Liver (tissue), 9 donors: ENCODE results near the gene ATAD1. TPM values are rescaled to one million over a fixed set of nuclear protein-coding genes. Genes with fewer than 3 reads are reported as not detected.

Experiments used
- DNase-seq: peaks from one replicate; pipeline ENCODE4 v3.0.0-alpha.2; 2017; ENCODE audit warnings: low spot score
- H3K27ac ChIP-seq, 2 donors: one replicate each; pipeline ENCODE4 v1.7.0; 2013; ENCODE audit warnings: inconsistent platforms in 2 of 2, low read length in 2 of 2, control low read depth in 1 of 2, low read depth in 1 of 2, mild to moderate bottlenecking in 1 of 2
- H3K27me3 ChIP-seq, 4 donors: one replicate each; pipeline versions ENCODE4 v1.6.1 to v1.7.0; 2013; ENCODE audit warnings: low read length in 3 of 4, inconsistent platforms in 1 of 4, mild to moderate bottlenecking in 1 of 4, moderate library complexity in 1 of 4; ENCODE audit not compliant: control insufficient read depth in 4 of 4, insufficient read depth in 4 of 4
- H3K36me3 ChIP-seq, 4 donors: one replicate each; pipeline versions ENCODE4 v1.6.1 to v1.7.0; 2013; ENCODE audit warnings: low read length in 3 of 4, mild to moderate bottlenecking in 3 of 4, low read depth in 1 of 4, moderate library complexity in 1 of 4; ENCODE audit not compliant: control insufficient read depth in 4 of 4, insufficient read depth in 3 of 4
- H3K4me1 ChIP-seq, 4 donors: one replicate each; pipeline versions ENCODE4 v1.6.1 to v1.7.0; 2013; ENCODE audit warnings: low read length in 3 of 4, mild to moderate bottlenecking in 3 of 4, moderate library complexity in 1 of 4; ENCODE audit not compliant: control insufficient read depth in 4 of 4, insufficient read depth in 4 of 4
- H3K4me3 ChIP-seq, 3 donors: one replicate each; pipeline versions ENCODE4 v1.6.1 to v1.7.0; 2013; ENCODE audit warnings: low read length in 3 of 3, control low read depth in 1 of 3, low read depth in 1 of 3, mild to moderate bottlenecking in 1 of 3
- H3K9ac ChIP-seq, 2 donors: one replicate each; pipeline ENCODE4 v1.7.0; 2013; ENCODE audit warnings: low read length in 2 of 2, mild to moderate bottlenecking in 2 of 2, moderate library complexity in 2 of 2, control low read depth in 1 of 2, low read depth in 1 of 2
- H3K9me3 ChIP-seq, 4 donors: one replicate each; pipeline versions ENCODE4 v1.6.1 to v1.7.0; 2013; ENCODE audit warnings: low read length in 3 of 4; ENCODE audit not compliant: control insufficient read depth in 4 of 4
- ATF3 ChIP-seq: IDR thresholded peaks from 2 replicates; pipeline ENCODE4 v1.6.1; 2016; ENCODE audit warnings: antibody characterized with exemption
- CTCF ChIP-seq: fragments of 150-350 bp; IDR thresholded peaks from 2 replicates; pipeline ENCODE4 v1.5.1; 2017; ENCODE audit warnings: improper control_type of control experiment, low read depth, low read length; ENCODE audit not compliant: missing input control
- EGR1 ChIP-seq, 2 donors: IDR thresholded peaks; 2 replicates each; pipeline ENCODE4 v1.6.1; 2016 to 2018; ENCODE audit warnings: antibody characterized with exemption in 2 of 2, low read depth in 2 of 2
- FOXA1 ChIP-seq: IDR thresholded peaks from 2 replicates; pipeline ENCODE4 v1.6.1; 2016; ENCODE audit warnings: antibody characterized with exemption
- FOXA2 ChIP-seq: IDR thresholded peaks from 2 replicates; pipeline ENCODE4 v1.6.1; 2016; ENCODE audit warnings: antibody characterized with exemption
- GABPA ChIP-seq, 2 donors: IDR thresholded peaks in 1 of 2; conservative IDR thresholded peaks in 1 of 2; 2 replicates each; pipeline ENCODE4 v1.6.1; 2016; ENCODE audit warnings: antibody characterized with exemption in 2 of 2, mild to moderate bottlenecking in 1 of 2, moderate library complexity in 1 of 2
- HNF4A ChIP-seq, 2 donors: conservative IDR thresholded peaks; 2 replicates each; pipeline ENCODE4 v1.6.1; 2016; ENCODE audit warnings: antibody characterized with exemption in 2 of 2, mild to moderate bottlenecking in 2 of 2
- HNF4G ChIP-seq: IDR thresholded peaks from 2 replicates; pipeline ENCODE4 v1.6.1; 2016; ENCODE audit warnings: antibody characterized with exemption
- JUND ChIP-seq, 2 donors: IDR thresholded peaks; 2 replicates each; pipeline ENCODE4 v1.6.1; 2016; ENCODE audit warnings: antibody characterized with exemption in 2 of 2
- MAX ChIP-seq: IDR thresholded peaks from 2 replicates; pipeline ENCODE4 v1.6.1; 2016; ENCODE audit warnings: antibody characterized with exemption
- NR2F2 ChIP-seq: IDR thresholded peaks from 2 replicates; pipeline ENCODE4 v1.6.1; 2016; ENCODE audit warnings: antibody characterized with exemption
- RAD21 ChIP-seq, 2 donors: IDR thresholded peaks; 2 replicates each; pipeline ENCODE4 v1.6.1; 2016; ENCODE audit warnings: antibody characterized with exemption in 2 of 2, mild to moderate bottlenecking in 2 of 2
- REST ChIP-seq: IDR thresholded peaks from 2 replicates; pipeline ENCODE4 v1.6.1; 2016; ENCODE audit warnings: antibody characterized with exemption, mild to moderate bottlenecking
- RXRA ChIP-seq, 2 donors: IDR thresholded peaks; 2 replicates each; pipeline ENCODE4 v1.6.1; 2017 to 2018; ENCODE audit warnings: antibody characterized with exemption in 2 of 2, mild to moderate bottlenecking in 1 of 2
- SP1 ChIP-seq: IDR thresholded peaks from 2 replicates; pipeline ENCODE4 v1.6.1; 2018; ENCODE audit warnings: antibody characterized with exemption, mild to moderate bottlenecking
- TAF1 ChIP-seq: conservative IDR thresholded peaks from 2 replicates; pipeline ENCODE4 v1.6.1; 2016; ENCODE audit warnings: antibody characterized with exemption, mild to moderate bottlenecking
- YY1 ChIP-seq: IDR thresholded peaks from 2 replicates; pipeline ENCODE4 v1.6.1; 2016; ENCODE audit warnings: antibody characterized with exemption, mild to moderate bottlenecking
- ZBTB33 ChIP-seq: IDR thresholded peaks from 2 replicates; pipeline ENCODE4 v1.6.1; 2016; ENCODE audit warnings: antibody characterized with exemption
- WGBS: extraction: QIAGEN DNeasy Blood & Tissue Kit; methylation state at CpG from one replicate; pipeline ENCODE4 v1.1.7; 2013; 5-methylcytosine and 5-hydroxymethylcytosine counted together
- polyA plus RNA-seq, 2 donors: library from polyadenylated mRNA; stranded (reverse) in 1 of 2; unstranded in 1 of 2; fragments of 200-250 nt in 1 of 2; fragments of >200 nt in 1 of 2; fragmentation: Nextera tagmentation in 1 of 2; extraction: Ambion mirVana in 1 of 2; gene quantifications; one replicate each; pipeline versions ENCODE4 v1.2.1 to v1.2.3, GENCODE V29; 2013 to 2015
- total RNA-seq, 2 donors: library from RNA; depleted of rRNA; stranded (reverse); fragments of >200 nt; gene quantifications; one replicate each; pipeline ENCODE4 v1.2.3, GENCODE V29; 2014
- donor health status: healthy.
- donor health status: healthy.
- donor health status: healthy.
- donor health status: healthy.
- donor health status: healthy.

The ATAD1 gene
- total RNA-seq, result 10 to 100 TPM; 12.6 to 33.4 TPM
- 10 to 100 TPM; 12.8 to 13.3 TPM for polyA plus RNA-seq

GRCh38 chr10:87817609-87818504 lies at the start of gene ATAD1:
Gene ATAD1, minus strand, starts transcription at chr10:87818226. Its CDS starts 3,627 bp downstream, at chr10:87814599.
- Histone ChIP-seq H3K9me3 (no peaks in the 10 kb centered on the region), H3K9ac (peak within 1 kb of the TSS; percentile 73 to 81), H3K4me1 (peaks cover 0 to 24% (median 12%) of the 10 kb centered on the region in 4 donors), H3K4me3 (peak within 1 kb of the TSS; percentile 73 to 86 (median 81)), H3K36me3 (no peaks in the 10 kb centered on the region), H3K27ac (peak within 1 kb of the TSS; percentile 68 to 84), H3K27me3 (no peaks in the 10 kb centered on the region)
- peak; percentile 81 for DNase-seq
- TF ChIP-seq TAF1 (no peak), YY1 (peak; percentile 41), EGR1 (IDR thresholded peaks at IDR 0.05; ENCODE audit: low read depth in 2 of 2) (peak in 1 of 2 donors; percentile 49), GABPA (IDR thresholded peaks at IDR 0.05 in 1 of 2, conservative IDR thresholded peaks at IDR 0.05 in 1 of 2) (peak; percentile 73 to 93), ZBTB33 (no peak), NR2F2 (peak; percentile 35), HNF4A (conservative IDR thresholded peaks at IDR 0.05) (peak; percentile 7 to 42), FOXA2 (no peak), CTCF (no peak), HNF4G (no peak), SP1 (no peak), RXRA (IDR thresholded peaks at IDR 0.05) (peak; percentile 58 to 74), REST (peak; percentile 56)
- under 1% methylated on average over 60 of the region's 60 CpGs for WGBS

- H3K9me3 ChIP-seq, result no peaks in the 10 kb centered on the region
- no peaks in the 10 kb centered on the region for H3K36me3 ChIP-seq
- no peak for DNase-seq
- H3K4me1 ChIP-seq, result peaks cover 8 to 28% (median 15%) of the 10 kb centered on the region in 4 donors
- peak overlapping the region; percentile 90 to 98 for H3K9ac ChIP-seq
- H3K4me3 ChIP-seq, result peak overlapping the region; percentile 39 to 70 (median 43)
- no peaks in the 10 kb centered on the region for H3K27me3 ChIP-seq
- H3K27ac ChIP-seq, result peak overlapping the region in 1 of 2 donors; percentile 9
- TF ChIP-seq ATF3 (no peak), ZBTB33 (no peak), FOXA2 (no peak), MAX (no peak), GABPA (IDR thresholded peaks at IDR 0.05 in 1 of 2, conservative IDR thresholded peaks at IDR 0.05 in 1 of 2) (no peak), SP1 (no peak), HNF4G (no peak), FOXA1 (no peak), TAF1 (no peak), JUND (IDR thresholded peaks at IDR 0.05) (no peak), RAD21 (IDR thresholded peaks at IDR 0.05) (no peak), RXRA (IDR thresholded peaks at IDR 0.05) (no peak), YY1 (no peak), CTCF (no peak)
Measured at GRCh38 chr10:87867453-87867852, 49.4 kb upstream of the ATAD1 start.
